MM.1S (cell line): Measurements from ENCODE around the gene IFT52.
A peak's percentile ranks its signal among the peaks of the same experiment; 100 is the strongest.

Experiments used
- DNase-seq: peaks from one replicate; pipeline ENCODE4 v3.0.0-alpha.2; 2015
- H2AFZ ChIP-seq: fragments of 300-600 bp; sonication (generic); 2 replicates; pipeline ENCODE4 v1.6.0; 2016; ENCODE audit warnings: antibody characterized with exemption, low read length
- H3F3A ChIP-seq: fragments of 300-600 bp; sonication (generic); 2 replicates; pipeline ENCODE4 v1.6.1; 2016; ENCODE audit warnings: mild to moderate bottlenecking, antibody characterized with exemption, low read length, moderate library complexity, mixed read lengths; ENCODE audit not compliant: insufficient read depth
- H3K27ac ChIP-seq: fragments of 300-600 bp; sonication (generic); 2 replicates; pipeline ENCODE4 v1.5.1; 2016; ENCODE audit warnings: mild to moderate bottlenecking, low read length
- H3K27me3 ChIP-seq: fragments of 300-600 bp; sonication (generic); replicated peaks from 2 replicates; pipeline ENCODE4 v1.6.0; 2016; ENCODE audit warnings: low read length; ENCODE audit not compliant: insufficient read depth
- H3K36me3 ChIP-seq: fragments of 300-600 bp; sonication (generic); replicated peaks from 2 replicates; pipeline ENCODE4 v1.6.1; 2016; ENCODE audit warnings: mild to moderate bottlenecking, low read length, mixed read lengths; ENCODE audit not compliant: insufficient read depth
- H3K4me1 ChIP-seq: fragments of 300-600 bp; sonication (generic); 2 replicates; pipeline ENCODE4 v1.6.1; 2016; ENCODE audit warnings: low read length, mixed read lengths
- H3K4me2 ChIP-seq: fragments of 300-600 bp; sonication (generic); 2 replicates; pipeline ENCODE4 v1.6.0; 2016; ENCODE audit warnings: low read depth, low read length
- H3K4me3 ChIP-seq: fragments of 300-600 bp; sonication (generic); 2 replicates; pipeline ENCODE4 v1.5.1; 2016; ENCODE audit warnings: low read length, mixed read lengths
- H3K79me2 ChIP-seq: fragments of 300-600 bp; sonication (generic); 2 replicates; pipeline ENCODE4 v1.6.1; 2016; ENCODE audit warnings: mixed run types, low read length, mixed read lengths
- H3K9ac ChIP-seq: fragments of 300-600 bp; sonication (generic); 2 replicates; pipeline ENCODE4 v1.6.1; 2016; ENCODE audit warnings: low read length, mixed read lengths
- H3K9me2 ChIP-seq: fragments of 300-600 bp; sonication (generic); replicated peaks from 2 replicates; pipeline ENCODE4 v1.6.1; 2016; ENCODE audit warnings: mild to moderate bottlenecking, low read length, mixed read lengths; ENCODE audit not compliant: insufficient read depth
- H3K9me3 ChIP-seq: fragments of 300-600 bp; sonication (generic); replicated peaks from 2 replicates; pipeline ENCODE4 v1.6.1; 2016; ENCODE audit warnings: mild to moderate bottlenecking, low read length, mixed read lengths; ENCODE audit not compliant: insufficient read depth
- H4K20me1 ChIP-seq: fragments of 300-600 bp; sonication (generic); 2 replicates; pipeline ENCODE4 v1.6.1; 2016; ENCODE audit warnings: mild to moderate bottlenecking, low read length, moderate library complexity, mixed read lengths; ENCODE audit not compliant: insufficient read depth
- CTCF ChIP-seq: fragments of 300-600 bp; sonication (generic); IDR thresholded peaks from 2 replicates; pipeline ENCODE4 v1.5.1; 2016; ENCODE audit warnings: antibody characterized with exemption, low read length, mixed read lengths
- EZH2 ChIP-seq: fragments of 300-600 bp; sonication (generic); optimal IDR thresholded peaks from 2 replicates; pipeline ENCODE3; 2017; ENCODE audit warnings: low read depth, mild to moderate bottlenecking, antibody characterized with exemption, low read length, mixed read lengths
- EZH2phosphoT487 ChIP-seq: fragments of 300-600 bp; sonication (generic); IDR thresholded peaks from 2 replicates; pipeline ENCODE4 v1.6.1; 2018; ENCODE audit warnings: antibody characterized with exemption, low read length

Gene IFT52

GRCh38 chr20:43655937-43656336 is 65.2 kb downstream of the IFT52 start:
- Histone ChIP-seq H3K4me2 (peak overlapping the region; percentile 86; the same call in 1 of the 2 replicates), H3K27ac (peak overlapping the region; percentile 97; the same call in 1 of the 2 replicates), H3K4me3 (peak overlapping the region; percentile 95), H4K20me1 (no peaks in the 10 kb centered on the region), H3K9me3 (no peaks in the 10 kb centered on the region), H2AFZ (peak overlapping the region; percentile 33; the same call in 1 of the 2 replicates), H3K4me1 (peaks cover 9% of the 10 kb centered on the region; the same call in 1 of the 2 replicates), H3K79me2 (no peaks in the 10 kb centered on the region; the same call in 1 of the 2 replicates), H3K9me2 (no peaks in the 10 kb centered on the region), H3K9ac (peak overlapping the region; percentile 98), H3K36me3 (no peaks in the 10 kb centered on the region), H3F3A (peaks cover 19% of the 10 kb centered on the region), H3K27me3 (no peaks in the 10 kb centered on the region)
- no peak for DNase-seq
- TF ChIP-seq CTCF: no peak
- TF ChIP-seq EZH2phosphoT487: no peak
- TF ChIP-seq EZH2: no peak

DNA sequence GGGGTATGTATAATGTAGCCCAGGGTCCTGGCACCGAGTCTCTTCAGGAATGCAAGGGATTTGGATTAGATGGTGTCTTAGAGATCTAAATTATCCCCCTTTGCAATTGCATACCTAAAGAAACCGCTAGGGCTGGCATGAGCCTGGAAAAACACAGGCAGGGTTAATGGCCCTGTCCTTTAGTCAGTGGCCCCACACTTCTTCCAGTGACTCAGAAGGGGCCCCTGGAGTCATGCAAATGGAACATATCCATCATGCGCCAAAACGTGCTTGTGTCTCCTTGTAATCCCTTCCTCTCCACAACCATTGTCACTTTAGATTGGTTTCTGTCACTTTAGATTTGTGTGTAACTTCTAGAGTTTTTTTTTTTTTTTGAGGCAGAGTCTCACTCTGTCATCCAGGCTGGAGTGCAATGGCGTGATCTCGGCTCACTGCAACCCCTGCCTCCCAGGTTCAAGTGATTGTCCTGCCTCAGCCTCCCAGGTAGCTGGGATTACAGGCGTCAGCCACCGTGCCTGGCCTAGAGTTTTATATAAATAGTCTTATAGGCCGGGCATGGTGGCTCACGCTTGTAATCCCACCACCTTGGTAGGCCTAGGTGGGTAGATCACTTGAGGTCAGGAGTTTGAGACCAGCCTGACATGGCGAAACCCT is 67.5 kb downstream of the IFT52 start:
- H3K79me2 ChIP-seq: no peaks in the 10 kb centered on the region; the same call in 1 of the 2 replicates
- DNase-seq: no peak
- H3K4me2 ChIP-seq: peak overlapping the region; percentile 86
- TF ChIP-seq CTCF: no peak
- no peak for TF ChIP-seq EZH2phosphoT487
- TF ChIP-seq EZH2: no peak
- H3K4me1 ChIP-seq: peaks cover 9% of the 10 kb centered on the region; the same call in 1 of the 2 replicates
- H3K9me3 ChIP-seq: no peaks in the 10 kb centered on the region
- peak overlapping the region; percentile 98 for H3K9ac ChIP-seq
- no peaks in the 10 kb centered on the region for H3K36me3 ChIP-seq
- peak overlapping the region; percentile 86; the same call in 1 of the 2 replicates for H2AFZ ChIP-seq
- H3K27ac ChIP-seq: peak overlapping the region; percentile 97
- no peaks in the 10 kb centered on the region for H4K20me1 ChIP-seq
- no peaks in the 10 kb centered on the region for H3K9me2 ChIP-seq
- H3K27me3 ChIP-seq: no peaks in the 10 kb centered on the region
- H3F3A ChIP-seq: peaks cover 19% of the 10 kb centered on the region
- peak overlapping the region; percentile 95 for H3K4me3 ChIP-seq

DNA sequence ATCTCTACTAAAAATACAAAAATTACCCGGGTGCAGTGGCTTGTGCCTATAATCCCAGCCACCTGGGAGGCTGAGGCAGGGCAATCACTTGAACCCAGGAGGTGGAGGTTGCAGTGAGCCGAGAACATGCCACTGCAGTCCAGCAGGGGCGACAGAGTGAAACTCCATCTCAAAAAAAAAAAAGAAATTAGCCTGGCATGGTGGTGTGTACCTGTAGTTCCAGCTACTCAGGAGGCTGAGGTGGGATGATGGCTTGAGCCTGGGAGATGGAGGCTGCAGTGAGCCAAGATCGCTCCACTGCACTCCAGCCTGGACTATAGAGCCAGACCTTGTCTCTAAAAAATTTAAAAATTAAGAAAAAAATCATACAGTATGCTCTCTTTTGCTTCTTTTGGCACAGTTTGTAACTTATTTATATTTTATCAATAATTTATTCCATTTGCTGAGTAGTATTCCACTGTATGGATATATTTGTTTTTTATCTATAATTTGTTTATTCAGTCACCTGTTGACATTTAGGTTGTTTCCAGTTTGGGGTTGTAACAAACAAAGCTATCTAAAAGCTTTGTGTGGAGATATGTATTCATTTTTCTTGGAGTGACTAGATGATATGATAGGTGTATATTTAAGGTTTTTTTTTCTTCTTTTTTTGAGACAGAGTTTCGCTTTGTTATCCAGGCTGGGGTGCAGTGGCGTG is 68.1 kb downstream of the IFT52 start:
- Histone ChIP-seq H3K4me1 (peaks cover 9% of the 10 kb centered on the region; the same call in 1 of the 2 replicates), H3K9me2 (no peaks in the 10 kb centered on the region), H3K27ac (no peak overlapping the region), H3K79me2 (no peaks in the 10 kb centered on the region; the same call in 1 of the 2 replicates), H3K36me3 (no peaks in the 10 kb centered on the region), H2AFZ (no peak overlapping the region), H3F3A (peaks cover 19% of the 10 kb centered on the region), H4K20me1 (no peaks in the 10 kb centered on the region), H3K9me3 (no peaks in the 10 kb centered on the region), H3K9ac (no peak overlapping the region), H3K4me3 (no peak overlapping the region), H3K27me3 (no peaks in the 10 kb centered on the region), H3K4me2 (peak overlapping the region; percentile 86; the same call in 1 of the 2 replicates)
- DNase-seq: peak; percentile 21
- TF ChIP-seq EZH2phosphoT487 (no peak), EZH2 (no peak), CTCF (peak; percentile 30)
